ENCODE measurements around the gene PTPRM. TPM values are rescaled to one million over a fixed set of nuclear protein-coding genes. Genes with fewer than 3 reads are reported as not detected.

Gene PTPRM
- total RNA-seq = 109 TPM

- peak; percentile 93 for DNase-seq
These were observed at the start of gene PTPRM for GRCh38 chr18:7566567-7567473. TSS of gene PTPRM (plus strand) at chr18:7567316. CDS start at chr18:7567819, 503 bp downstream.

- no peak for DNase-seq
These were observed 49.3 kb upstream of the PTPRM start for GRCh38 chr18:7517852-7518251.

GRCh38 chr18:7520200-7520785 is 46.8 kb upstream of the PTPRM start:
- DNase-seq = no peak

- no peak for DNase-seq
These were observed 45.8 kb upstream of the PTPRM start for GRCh38 chr18:7521226-7521856.

- DNase-seq = no peak
These were observed 43.3 kb upstream of the PTPRM start for GRCh38 chr18:7523772-7524171.

GRCh38 chr18:7524786-7525185 is 42.3 kb upstream of the PTPRM start:
- DNase-seq = no peak

GRCh38 chr18:7532942-7533341 is 34.2 kb upstream of the PTPRM start:
- no peak for DNase-seq

- DNase-seq = no peak
These were observed 31.5 kb upstream of the PTPRM start for GRCh38 chr18:7535436-7536205.

GRCh38 chr18:7537145-7537544 is 30.0 kb upstream of the PTPRM start:
- DNase-seq = no peak

- no peak for DNase-seq
These were observed 25.3 kb upstream of the PTPRM start for GRCh38 chr18:7541835-7542234.

GRCh38 chr18:7544686-7545085 is 22.4 kb upstream of the PTPRM start:
- DNase-seq = no peak

GRCh38 chr18:7545734-7546133 is 21.4 kb upstream of the PTPRM start:
- no peak for DNase-seq

- DNase-seq = no peak
These were observed 18.9 kb upstream of the PTPRM start for GRCh38 chr18:7548221-7548620.

GRCh38 chr18:7548721-7549120 is 18.4 kb upstream of the PTPRM start:
- no peak for DNase-seq

- no peak for DNase-seq
These were observed 9.1 kb upstream of the PTPRM start for GRCh38 chr18:7557973-7558372.

- DNase-seq = no peak
These were observed 8.3 kb upstream of the PTPRM start for GRCh38 chr18:7558769-7559168.

- DNase-seq = no peak
These were observed 7.3 kb upstream of the PTPRM start for GRCh38 chr18:7559709-7560319.

GRCh38 chr18:7561909-7562460 is 5.1 kb upstream of the PTPRM start:
- no peak for DNase-seq

GRCh38 chr18:7562491-7562890 is 4.6 kb upstream of the PTPRM start:
- no peak for DNase-seq

GRCh38 chr18:7565677-7566076 is 1.4 kb upstream of the PTPRM start:
- DNase-seq = no peak

- peak; percentile 40 for DNase-seq
These were observed 911 bp upstream of the PTPRM start for GRCh38 chr18:7566244-7566566.

Measured in tongue (tissue), 2 donors.